ENCODE results near the gene CLCN7.

CLCN7 gene

GRCh38 chr16:1458977-1459341, 15.9 kb downstream of the CLCN7 start:
- DNase-seq = no peak

- no peak for DNase-seq
Measured at GRCh38 chr16:1458336-1458976, 16.4 kb downstream of the CLCN7 start.

- no peak for DNase-seq
Measured at GRCh38 chr16:1457489-1458245, 17.2 kb downstream of the CLCN7 start.

- no peak for DNase-seq
Measured at GRCh38 chr16:1456951-1457350, 17.9 kb downstream of the CLCN7 start.

- DNase-seq = no peak
Measured at GRCh38 chr16:1455190-1456171, 19.3 kb downstream of the CLCN7 start.

- no peak for DNase-seq
Measured at GRCh38 chr16:1454561-1454960, 20.3 kb downstream of the CLCN7 start.

- no peak for DNase-seq
Measured at GRCh38 chr16:1453316-1453715, 21.5 kb downstream of the CLCN7 start.

GRCh38 chr16:1452530-1452929, 22.3 kb downstream of the CLCN7 start:
- no peak for DNase-seq

- DNase-seq = no peak
Measured at GRCh38 chr16:1451702-1452392, 23.0 kb downstream of the CLCN7 start.

- DNase-seq = no peak
Measured at GRCh38 chr16:1450841-1451240, 24.0 kb downstream of the CLCN7 start.

GRCh38 chr16:1450218-1450617, 24.6 kb downstream of the CLCN7 start:
- DNase-seq = no peak

- DNase-seq = no peak
Measured at GRCh38 chr16:1449201-1449788, 25.5 kb downstream of the CLCN7 start.

- no peak for DNase-seq
Measured at GRCh38 chr16:1448536-1449116, 26.2 kb downstream of the CLCN7 start.

- no peak for DNase-seq
Measured at GRCh38 chr16:1447965-1448364, 26.9 kb downstream of the CLCN7 start.

GRCh38 chr16:1446296-1447080, 28.3 kb downstream of the CLCN7 start:
- no peak for DNase-seq

- DNase-seq = no peak
Measured at GRCh38 chr16:1445518-1446203, 29.2 kb downstream of the CLCN7 start.

GRCh38 chr16:1444730-1445517, 29.9 kb downstream of the CLCN7 start:
- no peak for DNase-seq

GRCh38 chr16:1443980-1444729, 30.7 kb downstream of the CLCN7 start, which contains the start of gene CCDC154:
Gene CCDC154 (minus strand): TSS chr16:1444556. CDS start chr16:1444322, 234 bp downstream.
- no peak for DNase-seq

All from T-helper 9 cell (primary cell).